ENCODE results near the gene IQGAP2.

GRCh38 chr5:76445063-76445462 is 42.0 kb downstream of the IQGAP2 start:
- TF ChIP-seq CTCF (conservative IDR thresholded peaks at IDR 0.05) (no peak), EZH2 (IDR thresholded peaks at IDR 0.05; ENCODE audit: low read depth) (no peak)
